Right ventricle myocardium inferior (tissue), 1 donor: ENCODE results near the gene TAF1C. TPM values are rescaled to one million over a fixed set of nuclear protein-coding genes. Genes with fewer than 3 reads are reported as not detected.
"Not testable (repeated sequence)": the region's sequence is repeated elsewhere in the genome, so short reads cannot be mapped to it uniquely, and the experiment has no call there.

Source experiments
- ATAC-seq: fragments of 200-7000 bp; cut with Tn5 transposase; one replicate; pipeline ENCODE4 v1.9.1; 2020; ENCODE audit warnings: mild to moderate bottlenecking, moderate library complexity
- DNase-seq: peaks from one replicate; pipeline ENCODE4 v3.0.0; 2021; ENCODE audit errors: missing footprints
- intact Hi-C: fragments of 100-400 bp; cut with DNase I; formaldehyde crosslinking; loops from one replicate; pipeline ENCODE4 v1.11.0; 2022
- total RNA-seq: library from RNA; stranded (reverse); fragmentation: NEBNext Ultra II Directional; extraction: Animal tissue kit (Norgen Biotek cat#: 25700); gene quantifications from one replicate; pipeline ENCODE4 v1.2.1, GENCODE V29; 2021
- donor health status: DM: no; HTN: yes; CAD: no; lungs with severe emphysema.

TAF1C gene
- total RNA-seq, 1 donor from 2014 or later: 26.5 TPM

DNA sequence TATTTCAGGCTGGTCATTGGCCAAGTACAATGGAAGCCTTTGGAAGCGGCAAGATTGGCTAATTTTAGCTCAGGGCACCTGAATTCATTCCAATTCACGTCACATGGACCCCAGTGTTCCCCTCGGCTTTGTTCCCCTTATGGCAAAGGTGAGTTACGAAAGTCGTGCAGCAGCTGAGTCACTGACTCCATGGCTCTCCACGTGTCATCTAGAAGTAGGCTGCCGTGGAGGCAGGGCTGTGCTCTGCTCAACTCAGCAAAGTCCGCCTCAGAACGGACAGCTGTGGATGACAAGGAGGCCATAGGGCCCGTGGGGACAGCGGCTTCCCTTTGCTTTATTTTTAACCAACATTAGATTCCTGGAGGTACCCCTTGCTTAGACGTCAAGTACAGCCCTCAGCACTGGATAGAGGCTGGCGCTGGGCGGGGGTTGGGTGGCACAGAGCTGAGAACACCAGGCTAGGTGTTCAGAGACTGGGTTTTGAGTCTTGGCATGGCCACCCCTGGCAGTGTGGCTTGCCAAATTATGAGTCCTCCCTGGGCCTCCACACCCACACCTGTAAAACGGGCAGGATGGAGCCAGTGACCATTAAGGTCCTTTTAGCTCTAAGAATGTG is 27.7 kb upstream of the TAF1C start:
- intact Hi-C loops: no loop called here
- DNase-seq (no peak), ATAC-seq (peak; percentile 43)

DNA sequence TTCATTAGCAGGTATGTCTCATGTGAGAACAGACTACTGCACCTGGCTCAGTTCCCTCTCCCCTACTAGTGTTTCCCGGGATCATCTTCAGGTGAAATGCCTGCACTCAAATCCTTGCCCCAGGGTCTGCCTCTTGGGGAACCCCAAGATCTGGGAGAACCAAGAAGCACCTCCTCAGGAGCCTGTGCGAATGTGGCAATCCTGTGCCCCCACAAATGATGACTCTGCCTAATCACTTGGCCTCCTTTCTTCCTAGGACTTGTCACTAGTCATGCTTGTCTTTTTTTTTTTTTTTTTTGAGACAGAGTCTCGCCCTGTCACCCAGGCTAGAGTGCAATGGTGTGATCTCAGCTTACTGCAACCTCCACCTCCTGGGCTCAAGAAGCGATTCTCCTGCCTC is 25.8 kb upstream of the TAF1C start:
- DNase-seq (no peak), ATAC-seq (no peak)
- intact Hi-C loops: no loop called here

DNA sequence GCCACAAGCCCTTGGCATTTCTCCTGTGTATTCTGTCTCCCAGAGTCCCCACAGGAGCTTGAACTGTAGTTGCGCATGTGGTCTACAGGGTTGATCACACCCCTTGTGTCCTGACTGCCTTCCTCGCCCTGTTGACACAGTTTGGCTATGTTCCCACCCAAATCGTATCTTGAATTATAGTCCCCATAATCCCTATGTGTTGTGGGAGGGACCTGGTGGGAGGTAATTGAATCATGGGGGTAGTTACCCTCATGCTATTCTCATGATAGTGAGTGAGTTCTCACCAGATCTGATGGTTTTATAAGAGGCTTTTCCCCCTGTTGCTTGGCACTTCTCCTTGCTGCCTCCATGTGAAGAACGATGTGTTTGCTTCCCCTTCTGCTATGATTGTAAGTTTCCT is 25.3 kb upstream of the TAF1C start:
- no peak for DNase-seq
- intact Hi-C loops: no loop called here
- no peak for ATAC-seq

DNA sequence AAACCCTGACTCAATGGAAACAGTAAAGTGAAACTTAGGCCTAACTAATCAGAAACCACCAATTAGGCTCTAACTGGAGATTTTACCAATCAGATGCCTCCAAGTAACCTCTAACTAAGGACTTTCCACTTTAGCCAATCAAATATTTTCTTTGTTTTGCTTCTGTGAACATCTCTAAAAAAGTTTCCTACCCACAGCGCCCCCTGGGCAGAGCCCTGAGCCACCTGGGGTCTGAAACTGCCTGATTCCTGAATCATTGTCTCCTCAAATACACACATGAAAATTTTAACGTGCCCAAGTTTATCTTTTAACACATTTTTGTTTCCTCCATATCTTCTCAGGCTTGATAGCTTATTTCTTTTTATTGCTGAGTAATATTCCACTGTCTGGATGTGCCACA is 23.1 kb upstream of the TAF1C start:
- ATAC-seq: no peak
- intact Hi-C loops: no loop called here
- no peak for DNase-seq

DNA sequence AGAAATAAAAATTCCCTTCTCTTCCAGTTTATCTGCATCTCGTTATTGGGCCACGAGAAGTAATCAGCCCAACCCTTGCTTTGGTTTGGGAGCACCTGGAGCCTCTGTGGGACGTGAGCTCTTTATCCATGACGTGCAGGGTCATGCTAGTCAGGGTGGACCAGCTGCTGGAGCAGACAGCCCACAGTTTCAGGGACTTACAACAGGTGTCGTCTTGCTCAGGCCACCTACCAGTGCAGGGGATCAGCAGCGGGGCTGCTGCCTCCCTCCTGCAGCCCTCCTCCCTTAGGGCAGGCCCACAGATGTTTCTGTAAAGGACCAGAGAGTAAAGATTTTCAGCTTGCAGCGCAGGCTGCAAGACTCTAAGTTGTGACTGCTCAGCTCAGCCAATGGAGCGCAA is 21.0 kb upstream of the TAF1C start:
- intact Hi-C loops: no loop called here
- ATAC-seq: no peak
- DNase-seq: no peak

DNA sequence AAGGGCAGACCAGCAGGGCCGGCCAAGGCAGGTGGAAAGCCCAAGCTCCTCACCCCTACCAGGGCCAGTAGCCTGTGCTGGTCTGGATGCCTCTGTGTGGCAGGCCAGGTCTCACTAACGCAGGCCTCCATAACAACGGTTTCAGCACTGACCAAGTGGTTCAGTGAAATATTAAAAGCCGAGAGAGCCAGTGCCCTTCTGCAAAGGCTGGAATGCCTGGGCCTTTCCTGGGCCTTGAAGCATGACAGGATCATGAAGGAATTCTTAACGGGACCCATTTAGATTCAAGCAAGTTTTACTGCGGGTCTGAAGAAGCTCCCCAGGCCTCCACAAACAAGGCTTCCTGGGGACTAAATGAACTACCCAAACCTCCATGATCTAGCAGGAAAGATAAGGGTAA is 20.4 kb upstream of the TAF1C start:
- intact Hi-C loops: no loop called here
- no peak for DNase-seq
- no peak for ATAC-seq

DNA sequence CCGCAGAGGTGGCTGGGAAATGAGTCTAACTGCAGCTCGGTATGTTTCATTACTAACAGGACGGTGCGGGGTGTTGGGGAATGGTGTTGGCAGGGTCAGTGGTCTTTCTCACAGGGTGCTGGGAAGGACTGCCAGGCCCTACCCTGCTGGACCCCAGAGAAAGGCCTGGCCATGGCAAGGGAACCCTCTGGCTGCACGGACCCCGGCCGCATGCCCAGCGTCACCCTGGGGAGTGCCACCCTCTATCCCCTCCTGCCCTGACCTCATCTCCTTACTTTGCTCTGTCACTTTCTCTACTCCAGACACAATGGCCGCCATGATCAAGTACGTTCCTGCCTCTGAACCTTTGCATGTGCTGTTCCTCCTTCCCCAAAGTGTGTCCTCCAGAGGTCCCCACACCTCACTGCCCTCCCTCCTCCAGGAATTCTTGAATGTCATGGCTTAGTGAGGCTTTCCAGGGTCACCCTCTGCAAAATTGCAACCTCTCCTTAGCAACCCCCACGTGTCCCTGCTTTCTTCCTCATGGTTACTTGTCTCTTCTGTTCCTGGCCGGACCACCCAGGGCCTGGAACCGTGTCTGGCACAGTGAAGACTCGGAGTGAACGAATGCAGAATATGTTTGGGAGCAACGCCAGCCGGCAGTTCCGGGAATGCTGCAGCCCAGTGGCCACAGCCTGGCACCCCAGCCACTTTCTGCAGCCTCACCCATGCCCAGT is 19.3 kb upstream of the TAF1C start:
- intact Hi-C loops: no loop called here
- DNase-seq (no peak), ATAC-seq (no peak)

DNA sequence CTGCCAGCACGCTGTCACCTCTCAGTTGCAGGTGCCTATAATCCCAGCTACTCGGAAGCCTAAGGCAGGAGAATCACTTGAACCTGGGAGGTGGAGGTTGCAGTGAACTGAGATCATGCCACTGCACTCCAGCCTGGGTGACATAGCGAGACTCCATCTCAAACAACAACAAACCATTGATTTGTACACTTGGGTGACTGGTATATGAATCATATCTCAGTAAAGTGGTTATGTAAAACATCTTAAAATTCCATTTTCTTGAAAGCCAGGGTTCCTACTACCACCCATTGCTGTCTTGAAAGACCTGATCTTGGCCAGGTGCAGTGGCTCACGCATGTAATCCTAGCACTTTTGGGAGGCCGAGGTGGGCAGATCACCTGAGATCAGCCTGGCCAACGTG is 18.3 kb upstream of the TAF1C start:
- DNase-seq, ATAC-seq, intact Hi-C loops: not testable (repeated sequence)

DNA sequence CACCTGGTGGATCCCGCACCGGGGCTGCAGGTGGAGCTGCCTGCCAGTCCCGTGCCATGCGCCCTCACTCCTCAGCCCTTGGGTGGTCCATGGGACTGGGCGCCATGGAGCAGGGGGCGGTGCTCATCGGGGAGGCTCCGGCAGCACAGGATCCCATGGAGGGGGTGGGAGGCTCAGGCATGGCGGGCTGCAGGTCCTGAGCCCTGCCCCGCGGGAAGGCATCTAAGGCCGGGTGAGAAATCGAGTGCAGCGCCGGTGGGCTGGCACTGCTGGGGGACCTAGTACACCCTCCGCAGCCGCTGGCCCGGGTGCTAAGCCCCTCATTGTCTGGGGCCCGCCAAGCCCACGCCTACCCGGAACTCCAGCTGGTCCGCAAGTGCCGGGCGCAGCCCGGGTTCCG is 17.7 kb upstream of the TAF1C start:
- DNase-seq, ATAC-seq, intact Hi-C loops: not testable (repeated sequence)

DNA sequence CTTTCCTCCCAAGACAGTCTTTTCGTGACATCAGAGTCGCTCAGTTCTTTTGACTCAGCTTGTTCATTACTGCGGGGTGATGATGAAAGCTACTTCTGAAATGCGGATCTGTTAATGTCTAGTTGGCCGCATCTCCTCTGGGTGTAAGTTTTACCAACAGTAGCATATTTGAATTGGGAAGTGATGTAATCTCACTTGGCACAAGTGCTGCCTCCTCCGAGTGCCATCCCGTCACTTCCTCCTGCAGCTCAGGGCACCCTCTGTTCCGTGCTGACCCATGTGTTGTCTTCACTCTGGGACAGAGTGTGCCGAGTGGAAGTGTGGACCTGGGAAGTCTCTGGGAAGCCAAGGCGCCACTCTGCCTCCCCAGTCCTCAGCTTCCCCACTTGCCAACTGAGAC is 13.0 kb upstream of the TAF1C start:
- ATAC-seq: peak; percentile 72
- DNase-seq: peak; percentile 65
- intact Hi-C loops: no loop called here

DNA sequence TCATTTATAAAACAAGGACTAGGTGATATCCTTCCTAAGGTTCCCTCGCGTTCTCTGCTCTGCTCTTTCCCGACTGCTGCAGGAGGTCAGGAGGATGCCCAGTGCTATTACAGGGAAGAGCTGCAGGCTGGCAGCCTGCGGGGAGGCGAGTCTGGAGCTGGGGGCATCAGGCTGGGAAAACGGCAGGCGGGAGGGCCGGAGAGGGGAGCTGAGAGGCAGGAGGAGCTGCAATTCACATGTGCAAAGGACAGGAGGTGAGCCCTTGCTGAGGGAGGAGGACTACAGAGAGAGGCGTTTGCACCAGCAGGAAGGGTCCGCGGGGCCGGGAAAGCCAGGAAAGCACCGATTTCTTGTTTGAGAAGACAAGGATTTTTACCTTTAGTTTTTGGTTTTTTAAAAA is 12.2 kb upstream of the TAF1C start:
- DNase-seq: no peak
- no peak for ATAC-seq
- intact Hi-C loops: no loop called here

DNA sequence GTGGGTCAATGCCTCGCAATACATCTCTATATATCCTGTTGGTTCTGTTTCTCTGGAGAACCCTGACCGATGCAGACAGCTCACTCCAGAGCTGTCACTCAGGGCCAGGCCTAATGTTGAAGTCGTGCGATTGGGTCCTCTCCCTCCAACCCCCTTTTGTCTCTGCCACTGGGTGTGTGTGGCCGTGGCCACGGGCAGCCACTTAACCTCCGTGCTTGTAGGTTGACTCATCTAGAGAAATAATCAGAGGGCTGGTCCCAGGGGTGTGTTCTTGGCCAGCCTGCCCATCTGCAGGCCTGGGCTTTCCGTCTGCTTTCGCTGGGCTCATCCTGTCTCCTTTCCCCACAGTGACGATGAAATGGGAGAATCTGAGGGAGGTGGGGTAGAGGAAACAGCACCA is 11.5 kb upstream of the TAF1C start:
- ATAC-seq (no peak), DNase-seq (peak; percentile 63)
- intact Hi-C loops: no loop called here

DNA sequence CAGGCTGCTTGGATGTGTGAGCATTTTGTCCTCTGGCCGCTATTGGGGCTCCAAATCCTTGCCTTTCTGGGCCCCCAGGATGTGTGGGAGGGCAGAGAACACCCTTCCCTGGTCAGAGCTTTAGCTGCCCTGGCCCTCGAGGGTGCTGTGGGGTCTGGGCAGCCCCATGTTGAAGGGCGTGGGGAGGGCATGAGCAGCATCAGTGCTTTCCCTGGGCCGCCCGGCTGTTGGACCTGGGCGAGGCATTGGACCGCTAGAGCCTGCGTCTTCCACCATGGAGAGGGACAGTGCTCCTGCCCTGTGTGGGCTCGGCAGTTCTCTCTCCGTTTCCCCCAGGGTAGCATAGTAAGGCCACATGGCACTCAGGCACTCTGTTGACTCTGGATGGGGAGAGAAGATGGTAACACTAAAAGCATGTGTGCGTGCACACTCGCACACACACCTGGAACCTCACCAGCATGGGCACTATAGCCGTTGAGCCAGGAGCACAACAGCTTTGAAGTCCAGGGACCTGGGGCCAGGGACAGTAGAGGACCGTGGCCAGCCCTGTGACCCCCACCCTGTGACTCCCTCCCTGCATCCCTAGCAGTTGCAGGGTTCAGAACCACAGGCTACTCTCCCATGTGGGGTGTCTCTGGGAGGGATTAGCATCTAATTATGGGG is 10.7 kb upstream of the TAF1C start:
- ATAC-seq: no peak
- peak; percentile 67 for DNase-seq
- intact Hi-C loops: no loop called here

DNA sequence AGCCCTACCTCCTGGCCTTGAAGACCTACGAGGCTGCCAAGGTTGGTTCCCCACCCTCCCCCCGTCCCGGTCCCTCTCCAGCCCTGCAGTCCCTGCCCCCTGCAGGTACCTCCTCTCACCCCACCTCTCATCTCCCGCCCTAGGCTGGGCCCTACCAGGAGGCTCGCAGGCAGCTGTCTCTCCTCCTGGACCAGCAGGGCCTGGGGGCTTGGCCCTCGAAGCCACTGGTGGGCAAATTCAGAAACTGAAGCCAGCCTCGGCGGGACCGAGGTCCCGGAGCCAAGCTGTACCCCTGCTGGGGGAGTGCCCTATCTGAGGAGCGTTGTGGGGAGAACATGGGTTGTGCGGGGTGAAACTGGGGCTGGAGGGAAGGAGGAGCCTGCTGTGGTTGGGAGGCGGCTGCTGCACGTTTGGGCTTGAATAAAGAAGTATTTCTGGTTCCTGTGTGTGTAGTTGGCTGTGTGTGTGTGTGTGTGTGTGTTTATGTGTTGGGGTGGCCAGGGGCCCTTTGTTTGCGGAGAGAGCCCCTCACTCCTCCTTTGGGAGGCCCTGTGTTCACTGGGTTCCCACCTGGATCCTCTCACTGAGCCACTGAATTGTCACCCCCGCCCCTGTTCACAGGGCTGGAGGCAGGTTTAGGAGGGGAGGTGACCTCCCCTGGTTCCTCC is 10.0 kb upstream of the TAF1C start:
- ATAC-seq (no peak), DNase-seq (no peak)
- intact Hi-C loops: no loop called here

DNA sequence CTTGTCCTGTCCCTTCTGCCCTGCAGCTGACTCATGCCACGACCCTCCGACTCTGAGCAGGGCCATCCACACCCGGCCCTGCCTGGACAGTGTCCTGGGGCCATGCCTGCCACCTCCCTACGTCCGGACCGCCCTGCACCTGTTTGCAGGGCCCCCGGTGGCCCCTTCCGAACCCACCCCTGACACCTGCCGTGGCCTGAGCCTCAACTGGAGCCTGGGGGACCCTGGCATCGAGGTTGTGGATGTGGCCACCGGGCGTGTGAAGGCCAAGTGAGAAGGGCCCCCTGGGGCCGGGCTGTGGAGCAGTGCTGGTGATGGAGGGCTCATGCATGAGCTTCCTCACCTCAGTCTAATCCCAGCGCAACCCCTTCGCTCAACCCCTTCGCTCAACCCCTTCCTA is 9.2 kb upstream of the TAF1C start:
- no peak for DNase-seq
- intact Hi-C loops: no loop called here
- ATAC-seq: no peak

DNA sequence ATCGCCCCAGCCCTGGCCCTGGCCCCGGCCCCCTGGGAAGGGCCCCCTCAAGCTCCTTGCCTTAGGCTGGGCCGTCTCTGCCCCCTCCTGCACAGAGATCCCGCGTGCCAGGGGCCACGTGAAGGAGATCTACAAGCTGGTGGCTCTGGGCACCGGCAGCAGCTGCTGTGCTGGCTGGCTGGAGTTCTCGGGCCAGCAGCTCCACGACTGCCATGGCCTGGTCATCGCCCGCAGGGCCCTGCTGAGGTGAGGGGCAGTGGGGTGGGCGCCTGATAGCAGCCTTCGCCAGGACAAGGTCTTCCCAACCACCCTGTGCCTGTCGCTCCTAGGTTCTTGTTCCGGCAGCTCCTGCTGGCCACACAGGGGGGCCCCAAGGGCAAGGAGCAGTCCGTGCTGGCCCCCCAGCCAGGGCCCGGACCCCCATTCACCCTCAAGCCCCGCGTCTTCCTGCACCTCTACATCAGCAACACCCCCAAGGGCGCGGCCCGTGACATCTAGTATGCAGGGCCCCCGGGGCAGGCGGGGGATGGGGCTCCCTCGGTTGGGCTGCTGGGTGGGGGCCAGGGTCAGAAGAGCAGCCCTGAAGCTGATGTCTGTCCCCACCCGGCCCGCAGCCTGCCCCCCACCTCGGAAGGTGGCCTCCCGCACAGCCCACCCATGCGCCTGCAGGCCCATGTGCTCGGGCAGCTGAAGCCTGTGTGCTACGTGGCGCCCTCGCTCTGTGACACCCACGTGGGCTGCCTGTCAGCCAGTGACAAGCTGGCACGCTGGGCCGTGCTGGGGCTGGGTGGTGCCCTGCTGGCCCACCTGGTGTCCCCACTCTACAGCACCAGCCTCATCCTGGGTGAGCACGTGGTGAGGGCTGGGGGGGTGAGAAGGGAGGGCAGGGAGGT is 8.6 kb upstream of the TAF1C start:
- intact Hi-C loops: no loop called here
- no peak for ATAC-seq
- DNase-seq: no peak

DNA sequence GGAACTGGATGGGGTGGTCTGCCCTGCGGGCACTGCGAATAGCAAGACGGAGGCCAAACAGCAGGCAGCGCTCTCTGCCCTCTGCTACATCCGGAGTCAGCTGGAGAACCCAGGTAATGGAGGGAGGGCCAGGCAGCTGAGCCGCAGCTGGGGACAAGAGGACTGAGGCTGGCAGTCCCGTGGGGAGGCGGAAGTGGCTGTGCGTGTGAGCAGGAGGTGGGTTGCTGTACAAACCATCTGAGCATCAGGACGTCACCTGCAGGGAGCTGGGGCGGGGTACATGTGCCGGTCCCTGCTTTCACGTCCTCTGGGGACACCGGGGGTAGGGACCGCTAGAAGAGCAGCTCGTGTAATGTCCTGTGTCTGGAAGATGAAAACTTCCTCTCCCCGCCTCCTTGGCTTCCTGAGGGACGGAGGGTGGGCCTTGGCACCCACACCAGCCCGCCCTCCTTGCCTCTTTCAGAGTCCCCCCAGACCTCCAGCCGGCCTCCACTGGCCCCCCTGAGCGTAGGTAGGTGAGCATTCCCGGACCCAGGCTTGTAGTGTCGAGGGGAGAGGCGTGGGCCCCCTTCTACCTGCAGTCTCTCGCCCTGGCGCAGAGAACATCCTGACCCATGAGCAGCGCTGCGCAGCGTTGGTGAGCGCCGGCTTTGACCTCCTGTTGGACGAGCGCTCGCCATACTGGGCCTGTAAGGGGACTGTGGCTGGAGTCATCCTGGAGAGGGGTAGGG is 7.8 kb upstream of the TAF1C start:
- no peak for DNase-seq
- intact Hi-C loops: no loop called here
- no peak for ATAC-seq

DNA sequence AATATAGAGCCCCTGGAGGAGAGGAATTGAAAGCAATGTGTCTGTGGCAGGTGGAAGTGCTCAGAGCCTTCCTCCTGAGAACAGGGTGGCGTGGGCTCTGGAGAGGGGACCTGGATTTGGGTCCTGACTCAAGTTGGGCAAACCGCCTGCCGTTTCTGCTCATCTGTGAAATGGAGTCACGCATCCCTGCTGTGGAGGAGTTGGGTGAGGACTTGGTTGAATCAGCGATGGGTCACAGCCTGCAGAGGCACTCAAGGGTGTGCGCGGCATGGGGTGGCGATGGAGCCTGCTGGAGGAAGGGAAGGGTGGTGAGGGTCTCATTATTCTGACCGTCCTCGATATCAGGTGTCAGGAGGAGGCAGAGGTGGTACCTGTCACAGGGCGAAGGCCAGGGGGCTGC is 7.2 kb upstream of the TAF1C start:
- intact Hi-C loops: no loop called here
- DNase-seq (no peak), ATAC-seq (no peak)
